ENCODE measurements around the gene HSD17B12.

HSD17B12 gene

DNA sequence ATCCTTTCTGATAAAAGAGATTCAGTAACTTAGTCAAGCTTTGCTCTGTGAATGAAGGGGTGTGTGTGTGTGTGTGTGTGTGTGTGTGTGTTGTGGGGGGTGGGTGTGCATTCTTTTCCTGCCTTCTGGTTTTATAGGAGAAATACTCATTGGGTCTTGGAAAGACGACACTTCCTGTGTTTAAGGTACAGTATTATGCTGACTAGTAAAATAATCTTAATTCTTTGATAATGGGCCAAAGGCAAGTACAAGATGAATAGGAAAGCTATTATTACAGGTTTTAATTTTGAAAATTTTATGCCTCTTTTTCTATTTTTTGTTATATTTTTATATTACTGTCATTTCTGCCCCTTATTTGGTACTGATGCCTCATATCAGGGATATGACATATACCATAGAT lies 26.1 kb downstream of the HSD17B12 start:
- Histone ChIP-seq H3K27me3 (replicated peaks; ENCODE audit: insufficient read depth, low read length) (no peaks in the 10 kb centered on the region), H3K9ac (ENCODE audit: low read length) (no peak overlapping the region), H4K20me1 (ENCODE audit: insufficient read depth, low read length) (peaks cover 8% of the 10 kb centered on the region; the same call in 1 of the 2 replicates), H3K4me3 (ENCODE audit: low read length) (no peak overlapping the region), H3K79me2 (ENCODE audit: low read length) (peaks cover 63% of the 10 kb centered on the region), H2AFZ (ENCODE audit: low read length) (no peak overlapping the region), H3F3A (ENCODE audit: insufficient read depth, low read length) (no peaks in the 10 kb centered on the region), H3K9me3 (replicated peaks; ENCODE audit: insufficient read depth, low read length) (no peaks in the 10 kb centered on the region), H3K4me2 (ENCODE audit: low read depth, low read length) (no peak overlapping the region), H3K36me3 (replicated peaks; ENCODE audit: insufficient read depth, low read length) (no peaks in the 10 kb centered on the region; the same call in 1 of the 2 replicates), H3K4me1 (ENCODE audit: low read length) (no peaks in the 10 kb centered on the region), H3K9me2 (replicated peaks; ENCODE audit: insufficient read depth, low read length) (no peaks in the 10 kb centered on the region), H3K27ac (ENCODE audit: low read length) (no peak overlapping the region)
- TF ChIP-seq EZH2 (optimal IDR thresholded peaks at IDR 0.05; ENCODE audit: low read depth, low read length): no peak
- TF ChIP-seq, protein P1, sequence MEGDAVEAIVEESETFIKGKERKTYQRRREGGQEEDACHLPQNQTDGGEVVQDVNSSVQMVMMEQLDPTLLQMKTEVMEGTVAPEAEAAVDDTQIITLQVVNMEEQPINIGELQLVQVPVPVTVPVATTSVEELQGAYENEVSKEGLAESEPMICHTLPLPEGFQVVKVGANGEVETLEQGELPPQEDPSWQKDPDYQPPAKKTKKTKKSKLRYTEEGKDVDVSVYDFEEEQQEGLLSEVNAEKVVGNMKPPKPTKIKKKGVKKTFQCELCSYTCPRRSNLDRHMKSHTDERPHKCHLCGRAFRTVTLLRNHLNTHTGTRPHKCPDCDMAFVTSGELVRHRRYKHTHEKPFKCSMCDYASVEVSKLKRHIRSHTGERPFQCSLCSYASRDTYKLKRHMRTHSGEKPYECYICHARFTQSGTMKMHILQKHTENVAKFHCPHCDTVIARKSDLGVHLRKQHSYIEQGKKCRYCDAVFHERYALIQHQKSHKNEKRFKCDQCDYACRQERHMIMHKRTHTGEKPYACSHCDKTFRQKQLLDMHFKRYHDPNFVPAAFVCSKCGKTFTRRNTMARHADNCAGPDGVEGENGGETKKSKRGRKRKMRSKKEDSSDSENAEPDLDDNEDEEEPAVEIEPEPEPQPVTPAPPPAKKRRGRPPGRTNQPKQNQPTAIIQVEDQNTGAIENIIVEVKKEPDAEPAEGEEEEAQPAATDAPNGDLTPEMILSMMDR (IDR thresholded peaks at IDR 0.05; ENCODE audit: low read length): no peak
- no peak for DNase-seq

DNA sequence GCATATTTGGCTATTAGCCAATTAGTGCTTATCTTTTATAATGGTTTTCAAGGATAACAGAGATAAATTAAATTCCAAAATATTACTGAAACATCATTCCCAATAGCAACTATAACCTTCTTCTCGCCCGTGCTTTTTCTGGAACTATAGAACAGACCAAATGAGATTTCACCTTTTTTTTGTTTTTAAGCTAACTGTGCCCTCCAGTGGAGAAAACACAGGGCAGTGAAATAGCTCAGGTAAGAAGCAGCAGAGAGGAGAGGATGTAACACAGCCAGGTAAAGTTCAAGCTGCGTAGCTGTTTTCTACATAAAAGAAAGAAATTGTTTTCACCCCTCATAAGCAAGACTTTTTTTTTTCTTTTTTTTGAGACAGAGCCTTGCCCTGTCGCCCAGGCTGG lies 28.2 kb downstream of the HSD17B12 start:
- Histone ChIP-seq H3F3A (ENCODE audit: insufficient read depth, low read length) (no peaks in the 10 kb centered on the region), H3K9me3 (replicated peaks; ENCODE audit: insufficient read depth, low read length) (no peaks in the 10 kb centered on the region), H3K27me3 (replicated peaks; ENCODE audit: insufficient read depth, low read length) (no peaks in the 10 kb centered on the region), H4K20me1 (ENCODE audit: insufficient read depth, low read length) (peaks cover 8% of the 10 kb centered on the region; the same call in 1 of the 2 replicates), H3K9ac (ENCODE audit: low read length) (no peak overlapping the region), H3K9me2 (replicated peaks; ENCODE audit: insufficient read depth, low read length) (no peaks in the 10 kb centered on the region), H3K36me3 (replicated peaks; ENCODE audit: insufficient read depth, low read length) (no peaks in the 10 kb centered on the region; the same call in 1 of the 2 replicates), H2AFZ (ENCODE audit: low read length) (no peak overlapping the region), H3K27ac (ENCODE audit: low read length) (no peak overlapping the region), H3K79me2 (ENCODE audit: low read length) (peaks cover 49% of the 10 kb centered on the region), H3K4me1 (ENCODE audit: low read length) (no peaks in the 10 kb centered on the region), H3K4me3 (ENCODE audit: low read length) (no peak overlapping the region), H3K4me2 (ENCODE audit: low read depth, low read length) (no peak overlapping the region)
- no peak for DNase-seq
- TF ChIP-seq EZH2 (optimal IDR thresholded peaks at IDR 0.05; ENCODE audit: low read depth, low read length) (no peak), EZH2phosphoT487 (IDR thresholded peaks at IDR 0.05; ENCODE audit: low read length) (no peak)
- TF ChIP-seq, protein P1 (IDR thresholded peaks at IDR 0.05; ENCODE audit: low read length): no peak

DNA sequence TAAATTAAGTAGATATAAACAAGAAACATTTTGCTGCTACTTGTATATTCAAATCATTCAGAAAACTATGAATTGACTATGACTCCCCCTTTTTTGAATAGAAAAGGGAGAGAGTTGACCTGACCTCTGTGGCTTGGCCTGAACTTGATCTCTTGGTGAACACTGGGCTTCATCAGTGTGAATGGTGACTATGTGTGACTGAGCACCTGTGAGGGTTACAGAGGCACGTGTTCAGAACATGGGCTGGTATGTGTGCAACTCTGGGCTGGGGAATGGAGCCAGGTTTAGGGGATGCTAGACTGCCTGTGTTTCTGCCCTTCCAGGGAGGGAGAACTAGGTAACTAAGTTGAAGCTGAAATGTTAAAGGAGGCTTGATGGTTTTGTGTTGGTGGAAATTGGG lies 29.2 kb downstream of the HSD17B12 start:
- H3K9me2 ChIP-seq (replicated peaks; ENCODE audit: insufficient read depth, low read length): no peaks in the 10 kb centered on the region
- no peak overlapping the region for H2AFZ ChIP-seq (ENCODE audit: low read length)
- H3K9me3 ChIP-seq (replicated peaks; ENCODE audit: insufficient read depth, low read length): no peaks in the 10 kb centered on the region
- H3K79me2 ChIP-seq (ENCODE audit: low read length): peaks cover 40% of the 10 kb centered on the region
- H3K9ac ChIP-seq (ENCODE audit: low read length): no peak overlapping the region
- no peak overlapping the region for H3K4me3 ChIP-seq (ENCODE audit: low read length)
- DNase-seq: no peak
- H3K4me2 ChIP-seq (ENCODE audit: low read depth, low read length): no peak overlapping the region
- peaks cover 8% of the 10 kb centered on the region; the same call in 1 of the 2 replicates for H4K20me1 ChIP-seq (ENCODE audit: insufficient read depth, low read length)
- no peak overlapping the region for H3K27ac ChIP-seq (ENCODE audit: low read length)
- no peaks in the 10 kb centered on the region for H3K4me1 ChIP-seq (ENCODE audit: low read length)
- H3K27me3 ChIP-seq (replicated peaks; ENCODE audit: insufficient read depth, low read length): no peaks in the 10 kb centered on the region
- H3F3A ChIP-seq (ENCODE audit: insufficient read depth, low read length): no peaks in the 10 kb centered on the region
- H3K36me3 ChIP-seq (replicated peaks; ENCODE audit: insufficient read depth, low read length): no peaks in the 10 kb centered on the region; the same call in 1 of the 2 replicates
- TF ChIP-seq EZH2phosphoT487 (IDR thresholded peaks at IDR 0.05; ENCODE audit: low read length) (no peak), EZH2 (optimal IDR thresholded peaks at IDR 0.05; ENCODE audit: low read depth, low read length) (no peak)
- TF ChIP-seq, protein P1 (IDR thresholded peaks at IDR 0.05; ENCODE audit: low read length): no peak

Data from MM.1S (cell line).